T-helper 1 cell treated with Interleukin-12 subunit alpha and Interleukin-12 subunit beta and Interleukin-4 antibody, amounts not matched to agents 30 μg/mL and 1 μg/mL, for 36 hours (primary cell): ENCODE results near the gene IRS1.

Source experiments
- H3K27ac Mint-ChIP-seq: one replicate; pipeline ENCODE4 v1.8.0; 2021; ENCODE audit warnings: mild to moderate bottlenecking, mixed read lengths
- H3K27me3 Mint-ChIP-seq: one replicate; pipeline ENCODE4 v1.8.0; 2021; ENCODE audit warnings: low read depth, mixed read lengths
- H3K36me3 Mint-ChIP-seq: one replicate; pipeline ENCODE4 v1.8.0; 2021; ENCODE audit warnings: low read depth, mixed read lengths
- H3K4me1 Mint-ChIP-seq: one replicate; pipeline ENCODE4 v1.8.0; 2021; ENCODE audit warnings: low read depth, mixed read lengths
- H3K4me3 Mint-ChIP-seq: one replicate; pipeline ENCODE4 v1.8.0; 2021; ENCODE audit warnings: mild to moderate bottlenecking, moderate library complexity, mixed read lengths
- H3K9me3 Mint-ChIP-seq: one replicate; pipeline ENCODE4 v1.8.0; 2021; ENCODE audit warnings: mixed read lengths

Gene IRS1

DNA sequence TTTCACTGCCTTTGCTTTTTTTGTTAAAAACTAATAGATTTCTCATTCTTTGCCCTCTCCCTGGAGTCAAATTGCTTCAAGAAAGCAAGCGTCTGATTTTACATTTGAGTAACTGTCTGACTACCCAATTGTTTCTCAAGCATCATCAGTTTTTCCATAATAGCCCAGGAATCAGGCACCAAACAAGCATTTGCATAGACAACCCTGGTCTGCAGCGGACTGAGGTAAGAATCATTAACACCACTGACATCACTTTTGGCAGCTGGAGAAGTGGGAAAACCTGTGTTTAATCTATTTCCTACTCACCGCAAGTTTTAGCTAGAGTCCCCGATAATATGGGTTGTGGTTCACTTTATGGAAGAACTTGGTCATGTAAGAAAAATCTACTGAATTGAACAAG, 55.7 kb downstream of the IRS1 start:
- no peak overlapping the region for H3K4me3 Mint-ChIP-seq

GRCh38 chr2:226742347-226742746, 57.3 kb downstream of the IRS1 start:
- H3K27me3 Mint-ChIP-seq, result peaks cover 3% of the 10 kb centered on the region
- peaks cover 5% of the 10 kb centered on the region for H3K9me3 Mint-ChIP-seq
- no peaks in the 10 kb centered on the region for H3K36me3 Mint-ChIP-seq
- no peak overlapping the region for H3K4me3 Mint-ChIP-seq
- H3K4me1 Mint-ChIP-seq, result peaks cover 4% of the 10 kb centered on the region
- H3K27ac Mint-ChIP-seq, result no peak overlapping the region

More for the DNA sequence above, 55.7 kb downstream of the IRS1 start:
- H3K27ac Mint-ChIP-seq, result no peak overlapping the region
- H3K9me3 Mint-ChIP-seq, result no peaks in the 10 kb centered on the region
- H3K27me3 Mint-ChIP-seq, result peaks cover 3% of the 10 kb centered on the region
- H3K36me3 Mint-ChIP-seq, result peaks cover 5% of the 10 kb centered on the region
- H3K4me1 Mint-ChIP-seq, result peaks cover 3% of the 10 kb centered on the region

- no peak overlapping the region for H3K4me3 Mint-ChIP-seq
- H3K27ac Mint-ChIP-seq, result no peak overlapping the region
- H3K4me1 Mint-ChIP-seq, result peaks cover 4% of the 10 kb centered on the region
- peaks cover 3% of the 10 kb centered on the region for H3K27me3 Mint-ChIP-seq
- H3K36me3 Mint-ChIP-seq, result peaks cover 5% of the 10 kb centered on the region
- H3K9me3 Mint-ChIP-seq, result peaks cover 8% of the 10 kb centered on the region
These were observed 59.5 kb downstream of the IRS1 start for GRCh38 chr2:226740039-226740648.

GRCh38 chr2:226739545-226740030, 60.0 kb downstream of the IRS1 start:
- Mint-ChIP-seq H3K36me3 (peaks cover 5% of the 10 kb centered on the region), H3K27me3 (peaks cover 3% of the 10 kb centered on the region), H3K4me3 (no peak overlapping the region), H3K4me1 (peaks cover 4% of the 10 kb centered on the region), H3K9me3 (peaks cover 8% of the 10 kb centered on the region), H3K27ac (no peak overlapping the region)

GRCh38 chr2:226738821-226739544, 60.6 kb downstream of the IRS1 start:
- H3K27me3 Mint-ChIP-seq, result peaks cover 3% of the 10 kb centered on the region

GRCh38 chr2:226738191-226738820, 61.3 kb downstream of the IRS1 start:
- Mint-ChIP-seq H3K4me3 (no peak overlapping the region), H3K4me1 (peaks cover 8% of the 10 kb centered on the region), H3K27ac (no peak overlapping the region), H3K27me3 (peaks cover 3% of the 10 kb centered on the region), H3K9me3 (peaks cover 8% of the 10 kb centered on the region), H3K36me3 (peaks cover 5% of the 10 kb centered on the region)

More at GRCh38 chr2:226738821-226739544, 60.6 kb downstream of the IRS1 start:
- Mint-ChIP-seq H3K4me1 (peaks cover 8% of the 10 kb centered on the region), H3K4me3 (no peak overlapping the region), H3K27ac (no peak overlapping the region), H3K36me3 (peaks cover 5% of the 10 kb centered on the region), H3K9me3 (peaks cover 8% of the 10 kb centered on the region)

GRCh38 chr2:226736382-226736781, 63.2 kb downstream of the IRS1 start:
- peaks cover 5% of the 10 kb centered on the region for H3K36me3 Mint-ChIP-seq
- peaks cover 7% of the 10 kb centered on the region for H3K4me1 Mint-ChIP-seq
- H3K9me3 Mint-ChIP-seq, result peaks cover 8% of the 10 kb centered on the region
- H3K27ac Mint-ChIP-seq, result no peak overlapping the region
- H3K27me3 Mint-ChIP-seq, result peaks cover 3% of the 10 kb centered on the region
- no peak overlapping the region for H3K4me3 Mint-ChIP-seq

DNA sequence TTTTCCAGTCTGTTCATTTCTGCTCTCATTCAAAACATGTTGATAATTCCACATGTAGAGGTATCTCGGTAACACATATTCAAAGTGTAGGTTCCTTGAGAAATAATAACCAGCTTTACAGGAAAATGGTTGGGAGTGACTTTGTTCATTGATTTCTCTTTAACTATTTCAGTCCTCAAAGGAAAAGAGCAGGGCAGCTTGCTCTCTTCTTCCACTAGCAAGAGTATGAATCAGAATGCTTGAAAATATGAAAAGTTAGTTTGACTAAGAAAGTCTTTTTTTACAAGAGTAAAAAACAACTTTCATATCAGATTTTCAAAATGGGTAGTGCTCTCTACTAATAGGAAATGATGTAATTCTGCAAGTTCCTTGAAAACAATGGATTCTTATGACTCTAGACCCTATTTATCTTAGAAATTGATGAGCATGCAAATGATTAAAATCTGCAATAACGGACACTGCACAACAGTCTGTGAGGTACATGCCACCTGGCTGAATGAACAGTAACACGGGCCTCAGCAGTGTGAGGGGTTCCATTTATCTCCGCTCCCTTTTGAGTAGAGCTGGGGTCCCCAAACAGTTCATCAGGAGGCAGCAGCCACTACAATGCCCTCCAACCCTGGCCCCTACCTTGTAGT, 65.6 kb downstream of the IRS1 start:
- peaks cover 7% of the 10 kb centered on the region for H3K4me1 Mint-ChIP-seq
- H3K27ac Mint-ChIP-seq, result peak overlapping the region; percentile 20
- peaks cover 5% of the 10 kb centered on the region for H3K36me3 Mint-ChIP-seq
- H3K4me3 Mint-ChIP-seq, result no peak overlapping the region
- H3K27me3 Mint-ChIP-seq, result no peaks in the 10 kb centered on the region
- peaks cover 8% of the 10 kb centered on the region for H3K9me3 Mint-ChIP-seq

DNA sequence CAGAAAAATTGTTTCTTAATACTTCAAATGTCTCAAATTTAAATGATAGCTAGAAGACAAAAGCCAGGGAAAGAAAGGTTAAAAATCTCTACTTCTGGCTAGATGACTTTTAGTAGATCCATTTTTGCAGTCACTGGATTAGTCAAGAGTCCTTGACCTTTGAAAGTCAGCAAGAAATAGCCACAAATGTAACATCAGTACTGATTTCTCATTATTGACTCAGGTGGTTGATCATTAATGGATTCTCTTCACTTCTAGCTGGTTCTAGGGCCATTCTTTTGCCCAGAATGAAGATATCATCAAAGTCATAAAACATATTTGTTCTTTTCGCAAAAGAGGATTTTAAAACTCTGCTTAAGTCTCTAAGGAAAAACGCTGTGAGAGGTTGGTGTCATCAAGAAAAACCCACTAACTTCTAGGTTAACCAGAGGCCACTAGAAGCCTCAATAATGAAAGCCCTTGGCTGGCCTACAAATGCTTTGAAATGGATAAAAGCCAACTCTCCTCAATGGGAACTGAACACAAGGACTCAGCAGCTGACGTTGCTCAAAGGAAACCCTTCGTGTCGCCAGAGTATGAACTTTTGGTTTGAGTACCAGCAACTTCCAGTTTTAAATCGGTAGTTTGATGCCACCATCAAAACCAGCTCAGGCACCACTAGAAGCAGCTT, 66.3 kb downstream of the IRS1 start:
- peaks cover 4% of the 10 kb centered on the region for H3K4me1 Mint-ChIP-seq
- H3K27ac Mint-ChIP-seq, result peak overlapping the region; percentile 20
- peaks cover 8% of the 10 kb centered on the region for H3K9me3 Mint-ChIP-seq
- peaks cover 1% of the 10 kb centered on the region for H3K27me3 Mint-ChIP-seq
- peaks cover 5% of the 10 kb centered on the region for H3K36me3 Mint-ChIP-seq
- H3K4me3 Mint-ChIP-seq, result no peak overlapping the region

GRCh38 chr2:226732478-226733188, 67.0 kb downstream of the IRS1 start:
- Mint-ChIP-seq H3K27ac (no peak overlapping the region), H3K36me3 (peaks cover 5% of the 10 kb centered on the region), H3K4me3 (no peak overlapping the region), H3K27me3 (peaks cover 4% of the 10 kb centered on the region), H3K4me1 (peaks cover 4% of the 10 kb centered on the region), H3K9me3 (peaks cover 6% of the 10 kb centered on the region)

GRCh38 chr2:226730481-226730880, 69.1 kb downstream of the IRS1 start:
- no peaks in the 10 kb centered on the region for H3K36me3 Mint-ChIP-seq
- H3K4me1 Mint-ChIP-seq, result peaks cover 7% of the 10 kb centered on the region
- no peaks in the 10 kb centered on the region for H3K9me3 Mint-ChIP-seq
- H3K4me3 Mint-ChIP-seq, result no peak overlapping the region
- H3K27ac Mint-ChIP-seq, result no peak overlapping the region
- peaks cover 14% of the 10 kb centered on the region for H3K27me3 Mint-ChIP-seq

DNA sequence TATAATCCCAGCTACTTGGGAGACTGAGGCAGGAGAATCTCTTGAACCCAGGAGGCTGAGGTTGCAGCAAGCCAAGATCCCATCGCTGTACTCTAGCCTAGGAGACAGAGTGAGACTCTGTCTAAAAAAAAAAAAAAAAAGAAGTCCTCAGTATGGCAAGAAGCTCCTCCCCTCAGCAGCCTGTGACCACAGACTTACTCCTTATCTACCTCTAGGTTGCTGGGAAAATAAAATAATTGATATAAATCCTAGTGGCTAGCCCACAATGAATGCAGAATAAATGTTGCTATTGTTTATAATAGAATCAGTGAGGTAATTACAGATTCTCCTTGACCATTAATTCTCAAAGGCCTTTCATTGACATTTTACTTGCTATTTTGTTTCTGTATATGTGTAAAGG, 70.6 kb downstream of the IRS1 start:
- Mint-ChIP-seq H3K9me3 (no peaks in the 10 kb centered on the region), H3K4me1 (peaks cover 3% of the 10 kb centered on the region), H3K27me3 (peaks cover 24% of the 10 kb centered on the region), H3K27ac (no peak overlapping the region), H3K36me3 (no peaks in the 10 kb centered on the region), H3K4me3 (no peak overlapping the region)

DNA sequence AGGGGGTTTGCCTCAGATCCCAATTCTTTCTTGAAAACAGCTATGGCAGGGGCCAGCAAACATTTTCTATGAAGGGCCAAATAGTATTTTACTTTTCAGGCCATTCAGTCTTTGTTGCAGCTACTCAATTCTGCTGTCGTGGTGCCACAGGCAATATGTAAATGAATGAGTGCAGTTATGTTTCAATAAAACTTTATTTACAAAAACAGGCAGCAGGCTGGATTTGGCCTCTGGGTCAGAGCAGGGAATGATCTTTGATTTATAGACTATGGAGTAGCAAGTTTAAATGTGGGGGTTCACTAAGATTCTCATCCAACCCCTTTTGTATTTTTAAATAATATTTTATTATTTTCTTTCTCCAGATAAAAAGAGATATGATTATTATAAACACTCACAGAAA, 72.4 kb downstream of the IRS1 start:
- Mint-ChIP-seq H3K9me3 (no peaks in the 10 kb centered on the region), H3K4me3 (no peak overlapping the region), H3K4me1 (peaks cover 3% of the 10 kb centered on the region), H3K36me3 (peaks cover 2% of the 10 kb centered on the region), H3K27me3 (peaks cover 24% of the 10 kb centered on the region), H3K27ac (no peak overlapping the region)
